Diencephalon (tissue), 1 donor: ENCODE results near the gene CXCL9. TPM values are rescaled to one million over a fixed set of nuclear protein-coding genes. Genes with fewer than 3 reads are reported as not detected.

Experiments
- total RNA-seq: library from RNA; depleted of rRNA; stranded (reverse); fragments of >200 nt; gene quantifications from one replicate; pipeline ENCODE4 v1.2.3, GENCODE V29; 2014

CXCL9 gene
- not detected for total RNA-seq

GRCh38 chr4:76007089-76007862 lies at the start of gene CXCL9:
Gene CXCL9, minus strand, starts transcription at chr4:76007509. Its CDS starts 60 bp downstream, at chr4:76007449.

GRCh38 chr4:76035799-76036380 lies 28.6 kb upstream of the CXCL9 start, which contains the start of gene CXCL11:
Gene CXCL11, minus strand, starts transcription at chr4:76036070. Its CDS starts 83 bp downstream, at chr4:76035987.

GRCh38 chr4:76023389-76023788 lies 16.1 kb upstream of the CXCL9 start, which contains the start of gene CXCL10:
Gene CXCL10, minus strand, starts transcription at chr4:76023497. Its CDS starts 66 bp downstream, at chr4:76023431.

Other genes with a start within 250 kb of the CXCL9 start
- not detected for gene PPEF2, start 105.1 kb downstream of the CXCL9 start, total RNA-seq
- 16.6 TPM for gene NAAA, start 66.5 kb downstream of the CXCL9 start, total RNA-seq
- 39.4 TPM for gene SDAD1, start 16.6 kb downstream of the CXCL9 start, total RNA-seq
- 0.46 TPM for gene CXCL10, start 16.0 kb upstream of the CXCL9 start, total RNA-seq
- not detected for gene CXCL11, start 28.6 kb upstream of the CXCL9 start, total RNA-seq
- gene ART3, start 67.2 kb upstream of the CXCL9 start, total RNA-seq: 5.1 TPM
- 84.4 TPM for gene NUP54, start 140.9 kb upstream of the CXCL9 start, total RNA-seq
- gene SCARB2, start 206.3 kb upstream of the CXCL9 start, total RNA-seq: 231 TPM
- gene FAM47E, start 244.2 kb upstream of the CXCL9 start, total RNA-seq: 17.5 TPM